ENCODE results near the gene RASL12.

Gene RASL12

GRCh38 chr15:65066635-65067316 lies 1.0 kb downstream of the RASL12 start:
- TF ChIP-seq CTCF (IDR thresholded peaks at IDR 0.05; ENCODE audit: insufficient read depth, low read length, poor library complexity, severe bottlenecking): no peak
- no peak for TF ChIP-seq EZH2phosphoT487 (conservative IDR thresholded peaks at IDR 0.05; ENCODE audit: low read length)
- Histone ChIP-seq H2AFZ (ENCODE audit: low read depth, low read length, severe bottlenecking) (no peak overlapping the region), H3K36me3 (ENCODE audit: low read length) (no peaks in the 10 kb centered on the region), H3K9me3 (ENCODE audit: insufficient read depth, low read length) (no peaks in the 10 kb centered on the region), H3K79me2 (ENCODE audit: insufficient read depth, low read length) (no peaks in the 10 kb centered on the region), H4K20me1 (ENCODE audit: low read depth, low read length) (no peaks in the 10 kb centered on the region), H3K9ac (ENCODE audit: low read length) (no peak overlapping the region), H3K9me2 (replicated peaks; ENCODE audit: insufficient read depth, low read length) (no peaks in the 10 kb centered on the region), H3K27me3 (ENCODE audit: low read length) (no peaks in the 10 kb centered on the region), H3K4me2 (ENCODE audit: low read depth, low read length, poor library complexity, severe bottlenecking) (no peak overlapping the region), H3F3A (ENCODE audit: insufficient read depth) (no peaks in the 10 kb centered on the region), H3K27ac (ENCODE audit: low read depth, low read length) (no peak overlapping the region), H3K4me3 (ENCODE audit: insufficient read depth, low read length, poor library complexity, severe bottlenecking) (no peak overlapping the region)

GRCh38 chr15:65066001-65066634 lies 1.7 kb downstream of the RASL12 start:
- Histone ChIP-seq H3K27me3 (ENCODE audit: low read length) (no peaks in the 10 kb centered on the region), H3K9me2 (replicated peaks; ENCODE audit: insufficient read depth, low read length) (no peaks in the 10 kb centered on the region), H3K36me3 (ENCODE audit: low read length) (no peaks in the 10 kb centered on the region), H3K4me2 (ENCODE audit: low read depth, low read length, poor library complexity, severe bottlenecking) (no peak overlapping the region), H3K4me3 (ENCODE audit: insufficient read depth, low read length, poor library complexity, severe bottlenecking) (no peak overlapping the region), H3K9me3 (ENCODE audit: insufficient read depth, low read length) (no peaks in the 10 kb centered on the region), H3F3A (ENCODE audit: insufficient read depth) (no peaks in the 10 kb centered on the region), H4K20me1 (ENCODE audit: low read depth, low read length) (no peaks in the 10 kb centered on the region), H3K9ac (ENCODE audit: low read length) (no peak overlapping the region), H3K79me2 (ENCODE audit: insufficient read depth, low read length) (no peaks in the 10 kb centered on the region), H3K27ac (ENCODE audit: low read depth, low read length) (no peak overlapping the region), H2AFZ (ENCODE audit: low read depth, low read length, severe bottlenecking) (no peak overlapping the region)
- TF ChIP-seq EZH2phosphoT487 (conservative IDR thresholded peaks at IDR 0.05; ENCODE audit: low read length) (no peak), CTCF (IDR thresholded peaks at IDR 0.05; ENCODE audit: insufficient read depth, low read length, poor library complexity, severe bottlenecking) (no peak)

- no peak overlapping the region for H3K27ac ChIP-seq (ENCODE audit: low read depth, low read length)
These were observed 5.1 kb downstream of the RASL12 start for GRCh38 chr15:65062726-65063125.

More at GRCh38 chr15:65062726-65063125, 5.1 kb downstream of the RASL12 start:
- Histone ChIP-seq H3K9me2 (replicated peaks; ENCODE audit: insufficient read depth, low read length) (no peaks in the 10 kb centered on the region), H3K36me3 (ENCODE audit: low read length) (no peaks in the 10 kb centered on the region), H2AFZ (ENCODE audit: low read depth, low read length, severe bottlenecking) (no peak overlapping the region), H3K27me3 (ENCODE audit: low read length) (no peaks in the 10 kb centered on the region), H3K4me3 (ENCODE audit: insufficient read depth, low read length, poor library complexity, severe bottlenecking) (no peak overlapping the region), H3K4me2 (ENCODE audit: low read depth, low read length, poor library complexity, severe bottlenecking) (no peak overlapping the region), H3K9me3 (ENCODE audit: insufficient read depth, low read length) (no peaks in the 10 kb centered on the region), H3K79me2 (ENCODE audit: insufficient read depth, low read length) (no peaks in the 10 kb centered on the region), H3F3A (ENCODE audit: insufficient read depth) (no peaks in the 10 kb centered on the region), H4K20me1 (ENCODE audit: low read depth, low read length) (no peaks in the 10 kb centered on the region), H3K9ac (ENCODE audit: low read length) (no peak overlapping the region)
- TF ChIP-seq EZH2phosphoT487 (conservative IDR thresholded peaks at IDR 0.05; ENCODE audit: low read length): no peak
- TF ChIP-seq CTCF (IDR thresholded peaks at IDR 0.05; ENCODE audit: insufficient read depth, low read length, poor library complexity, severe bottlenecking): no peak
